Middle frontal gyrus (tissue), 1 donor: ENCODE measurements around the gene FOXP1.
"Not testable (repeated sequence)": the region's sequence is repeated elsewhere in the genome, so short reads cannot be mapped to it uniquely, and the experiment has no call there.

ENCODE experiments used
- DNase-seq: peaks from one replicate; pipeline ENCODE4 v3.0.0-alpha.2; 2015; ENCODE audit warnings: low spot score; ENCODE audit errors: extremely low spot score

Gene FOXP1

DNA sequence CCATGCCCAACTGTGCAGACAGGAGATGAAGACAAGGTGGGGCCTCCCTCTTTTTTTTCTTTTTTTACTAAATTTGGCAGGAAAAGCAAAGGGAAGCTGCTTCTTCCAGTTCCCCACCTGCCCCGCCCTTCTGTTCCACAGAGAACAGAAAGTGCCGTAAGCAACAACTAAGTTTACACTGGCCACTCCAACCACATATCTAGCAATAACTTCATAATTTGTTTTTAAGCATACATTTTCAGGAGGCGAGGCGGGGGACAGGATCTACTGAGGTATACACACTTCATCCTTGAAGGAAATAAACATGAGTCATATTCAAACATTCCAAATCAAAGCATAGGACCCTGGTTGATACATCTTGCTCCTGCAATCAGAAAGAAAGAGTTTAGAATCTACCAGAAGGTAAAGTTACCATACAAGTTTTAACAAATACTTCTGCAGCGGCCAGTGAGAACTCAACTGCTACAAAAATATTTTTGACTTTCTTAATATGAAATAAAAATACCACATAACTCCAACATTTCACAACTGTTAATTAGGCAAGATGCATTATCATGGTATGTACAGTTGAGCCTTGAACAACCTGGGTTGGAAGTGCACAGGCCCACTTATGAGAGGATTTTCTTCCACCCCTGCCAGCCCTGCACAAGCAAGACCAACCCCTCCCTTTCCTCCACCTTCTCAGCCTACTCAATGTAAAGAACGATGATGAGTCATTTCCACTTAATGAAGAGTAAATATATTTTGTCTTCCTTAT is 50.7 kb downstream of the FOXP1 start:
- no peak for DNase-seq

DNA sequence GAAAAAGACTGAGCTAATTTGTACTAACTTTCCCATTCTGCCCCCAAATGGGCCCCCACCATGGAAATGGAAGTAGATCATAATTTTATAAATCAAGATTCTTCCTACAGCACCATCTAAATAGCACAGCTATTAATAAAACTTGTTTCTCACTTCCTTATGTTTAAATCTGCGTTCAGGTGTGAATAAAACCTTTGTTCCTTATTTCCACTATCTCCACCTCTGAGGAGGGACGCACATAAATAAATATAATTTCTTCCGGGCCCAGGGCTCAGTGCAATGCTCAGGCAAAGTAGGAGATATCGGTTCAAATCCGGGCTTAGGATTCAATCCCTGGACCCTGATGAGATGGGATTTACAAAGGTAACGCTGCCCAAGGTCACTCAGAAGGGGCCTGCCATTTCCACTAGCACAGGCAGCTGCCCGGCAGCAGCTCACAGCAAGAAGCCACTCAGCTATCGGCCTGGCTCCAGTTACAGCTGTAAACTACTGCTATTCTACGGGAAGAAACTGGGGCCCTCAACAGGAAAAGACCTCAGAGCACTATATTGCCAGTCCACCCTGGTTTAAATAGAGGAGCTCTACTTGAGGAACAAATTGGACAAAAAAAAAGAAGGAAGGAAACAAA is 52.5 kb downstream of the FOXP1 start:
- no peak for DNase-seq

DNA sequence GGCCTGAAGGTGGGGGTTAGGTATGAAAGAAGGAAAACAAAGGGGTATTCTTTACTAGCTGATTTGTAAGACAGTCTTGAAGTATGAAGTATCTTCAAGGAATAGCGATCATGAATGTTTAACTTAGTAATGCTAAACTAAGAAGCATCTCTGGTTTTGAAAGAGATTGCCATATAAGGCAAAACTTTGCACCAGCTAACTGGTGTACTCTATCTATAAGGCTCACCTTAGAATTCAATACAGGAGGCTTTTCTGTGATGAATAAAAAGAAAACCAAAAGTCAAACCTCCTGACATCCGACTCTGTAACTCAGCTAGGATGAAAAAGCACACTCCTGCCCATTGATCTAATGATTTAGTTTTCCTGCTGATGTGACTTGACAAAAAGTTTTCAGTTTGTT is 54.7 kb downstream of the FOXP1 start:
- no peak for DNase-seq

DNA sequence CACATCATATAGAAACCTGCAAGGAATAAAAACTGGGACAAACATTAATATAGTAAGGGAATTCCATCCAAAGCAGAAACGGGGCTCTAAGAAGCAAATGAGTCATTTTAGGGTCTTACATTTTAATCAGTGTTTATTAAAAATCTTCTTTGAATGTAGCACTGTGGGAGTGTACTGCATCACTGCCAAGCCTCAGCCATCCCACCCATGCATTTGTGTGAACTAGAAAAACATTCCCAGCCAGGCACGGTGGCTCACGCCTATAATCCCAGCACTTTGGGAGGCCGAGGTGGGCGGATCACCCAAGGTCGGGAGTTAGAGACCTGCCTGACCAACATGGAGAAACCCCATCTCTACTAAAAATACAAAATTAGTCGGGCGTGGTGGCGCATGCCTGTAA is 57.1 kb downstream of the FOXP1 start:
- not testable (repeated sequence) for DNase-seq

DNA sequence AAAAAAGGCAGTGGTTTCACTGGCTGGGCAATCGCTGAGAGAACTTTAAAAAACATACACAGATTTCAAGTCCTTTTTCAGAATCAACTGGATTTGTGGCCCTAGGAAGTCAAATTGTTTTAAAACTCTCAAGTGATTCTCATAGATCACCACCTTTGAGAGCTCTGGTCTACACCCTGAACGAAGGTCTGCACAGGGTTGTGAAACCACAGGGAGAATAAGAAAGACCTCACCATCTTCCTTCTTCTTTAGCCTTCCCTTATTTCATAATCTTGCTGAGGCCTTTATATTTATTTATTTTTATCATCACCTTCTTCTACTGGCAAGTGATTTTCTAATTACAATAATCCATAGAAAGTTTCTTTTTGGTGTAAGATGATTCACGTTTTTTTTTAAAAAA is 58.1 kb downstream of the FOXP1 start:
- DNase-seq: no peak

DNA sequence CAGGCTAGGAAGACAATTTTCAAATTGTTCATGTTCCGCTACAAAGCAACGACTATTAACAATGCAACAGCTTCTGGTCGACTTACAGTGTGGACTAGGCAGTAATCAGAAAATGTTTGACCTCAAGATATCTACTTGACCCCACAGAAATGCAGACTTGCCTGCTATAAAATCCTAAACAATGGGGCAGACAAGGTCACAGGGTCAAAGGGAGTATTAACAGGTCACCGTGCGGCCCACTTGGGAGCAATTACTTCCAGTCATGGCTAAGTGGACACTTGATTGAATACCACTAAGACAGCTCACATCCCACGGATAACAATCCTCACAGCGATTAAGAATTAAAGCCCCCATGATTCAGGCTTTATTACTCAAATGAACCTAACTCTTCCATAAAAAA is 58.9 kb downstream of the FOXP1 start:
- DNase-seq: no peak

DNA sequence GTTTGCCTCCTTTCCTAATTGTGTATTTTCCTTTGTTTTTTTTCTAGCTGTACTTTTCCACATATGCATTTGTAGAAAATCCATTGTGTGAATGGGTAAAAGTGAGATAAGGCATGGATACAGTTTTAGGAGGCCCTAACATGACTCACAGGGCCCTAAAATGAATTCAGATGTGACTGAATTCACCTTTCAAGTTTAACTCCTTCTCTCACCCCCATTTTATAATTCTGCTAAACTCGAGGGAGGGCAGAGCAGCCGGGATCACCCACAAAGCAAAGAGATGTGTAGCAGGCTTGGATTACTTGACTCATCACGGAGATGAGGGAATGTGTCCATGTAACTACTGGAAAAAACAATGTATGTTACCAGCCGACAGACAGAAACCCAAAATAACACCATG is 59.9 kb downstream of the FOXP1 start:
- no peak for DNase-seq

DNA sequence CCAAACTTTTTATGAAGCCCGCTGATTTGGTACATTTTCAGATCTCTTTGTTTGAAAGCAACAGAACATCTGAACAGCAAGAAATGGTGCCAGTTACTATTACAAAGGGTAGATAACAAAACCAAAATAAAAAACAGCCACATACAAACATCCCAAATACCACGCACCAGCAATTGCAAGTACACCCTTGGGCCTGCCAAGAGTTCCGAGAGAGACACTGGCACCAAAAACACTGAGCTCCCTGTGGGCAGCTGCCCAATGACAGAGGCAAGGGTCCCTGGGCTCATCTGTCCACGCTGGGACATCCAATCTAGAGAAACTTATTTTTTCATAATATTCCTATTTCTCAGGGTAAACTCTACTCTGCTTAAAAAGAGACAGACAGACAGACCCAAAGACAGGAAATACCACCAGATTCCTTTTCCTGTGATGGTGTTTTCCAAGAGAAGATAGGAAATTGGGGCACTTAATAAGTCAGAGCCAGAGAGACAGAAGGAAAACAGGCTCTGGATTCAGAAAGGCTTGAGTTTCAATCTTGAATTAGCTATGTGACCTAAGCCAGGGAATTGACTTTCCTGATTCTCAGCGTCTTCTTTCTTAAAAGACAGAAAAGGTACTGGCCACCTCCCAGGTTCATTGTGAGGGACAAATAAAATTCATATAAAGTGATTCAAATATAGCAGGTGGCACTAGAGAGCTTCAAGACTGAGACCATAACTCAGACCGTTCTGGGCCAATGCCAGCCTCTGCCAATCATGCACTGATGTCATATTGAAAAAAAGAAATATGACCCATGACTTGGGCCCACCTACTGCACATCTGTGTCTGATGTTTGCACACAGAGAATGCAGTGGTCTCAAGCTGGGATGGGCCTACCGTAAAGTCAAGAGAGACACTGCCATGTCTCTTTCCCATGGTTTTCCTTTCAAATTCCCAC is 61.3 kb downstream of the FOXP1 start:
- DNase-seq: no peak

DNA sequence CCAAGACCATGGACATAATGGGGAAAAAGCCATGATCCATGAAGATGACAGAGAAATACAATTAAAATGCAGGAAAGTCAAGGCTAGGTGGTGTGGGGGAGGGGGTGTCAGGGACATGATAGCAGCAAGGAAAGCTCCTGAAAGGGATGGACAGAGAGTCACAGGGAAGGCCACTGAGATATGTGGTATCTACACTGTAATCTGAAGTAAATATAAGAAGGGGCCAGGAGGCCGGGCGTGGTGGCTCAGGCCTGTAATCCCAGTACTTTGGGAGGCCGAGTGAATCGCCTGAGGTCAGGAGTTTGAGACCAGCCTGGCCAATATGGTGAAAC is 62.5 kb downstream of the FOXP1 start:
- DNase-seq: no peak

DNA sequence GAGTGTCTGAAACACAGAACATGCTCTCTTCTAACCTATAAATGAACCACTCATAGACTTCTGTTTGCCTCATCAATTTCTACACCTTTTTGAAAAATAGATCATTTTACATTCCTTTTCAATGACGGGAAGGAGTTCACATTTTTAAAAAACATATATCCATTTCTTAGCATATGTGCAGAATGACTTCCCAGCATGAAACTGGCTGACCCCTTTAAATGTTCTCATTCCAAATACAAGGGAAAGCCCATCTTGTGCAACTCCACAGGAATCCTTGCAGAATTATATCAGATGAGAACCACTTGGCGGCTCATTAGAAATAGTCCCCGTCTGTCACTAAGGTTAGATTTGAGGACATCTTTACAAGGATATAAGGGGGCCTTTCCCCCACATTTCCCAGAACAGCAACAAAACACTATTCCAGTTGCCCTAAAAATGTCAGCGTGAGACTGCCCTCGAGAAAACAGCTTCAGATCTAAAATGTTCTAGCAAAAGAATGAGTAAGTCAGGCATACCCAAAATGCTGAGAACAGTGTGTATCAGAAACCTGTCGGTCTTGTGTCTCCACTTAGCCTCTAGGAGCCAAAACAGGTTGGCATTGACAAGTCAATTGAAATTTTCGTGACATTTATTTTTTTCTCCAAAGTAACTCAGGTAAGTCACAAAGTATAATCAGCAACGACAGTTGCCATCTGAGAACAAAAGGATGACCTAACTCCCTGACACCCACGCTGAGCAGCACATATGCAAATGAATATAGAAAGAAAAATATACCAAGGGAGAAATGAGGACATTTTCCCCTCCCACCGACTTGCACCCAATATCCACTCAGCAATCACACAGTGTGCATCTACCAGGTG is 63.1 kb downstream of the FOXP1 start:
- no peak for DNase-seq

DNA sequence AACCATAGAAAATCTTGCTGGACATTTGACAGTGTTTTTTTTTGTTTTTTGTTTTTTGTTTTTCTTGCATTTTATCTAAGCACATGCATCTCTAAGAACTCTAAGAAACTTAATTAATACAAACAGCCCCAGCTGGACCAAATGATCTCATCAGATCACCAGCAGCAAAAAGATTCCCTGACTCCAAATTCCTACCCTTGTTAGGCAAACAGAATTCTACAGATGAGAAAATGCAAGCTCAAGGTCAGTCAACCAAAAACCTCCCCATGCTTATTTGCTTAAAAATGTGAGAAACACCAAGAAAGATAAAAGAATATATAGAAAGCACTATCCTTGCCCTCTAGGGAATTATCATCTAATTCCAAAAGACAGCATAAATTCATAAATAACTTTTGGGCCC is 65.4 kb downstream of the FOXP1 start:
- DNase-seq: no peak

DNA sequence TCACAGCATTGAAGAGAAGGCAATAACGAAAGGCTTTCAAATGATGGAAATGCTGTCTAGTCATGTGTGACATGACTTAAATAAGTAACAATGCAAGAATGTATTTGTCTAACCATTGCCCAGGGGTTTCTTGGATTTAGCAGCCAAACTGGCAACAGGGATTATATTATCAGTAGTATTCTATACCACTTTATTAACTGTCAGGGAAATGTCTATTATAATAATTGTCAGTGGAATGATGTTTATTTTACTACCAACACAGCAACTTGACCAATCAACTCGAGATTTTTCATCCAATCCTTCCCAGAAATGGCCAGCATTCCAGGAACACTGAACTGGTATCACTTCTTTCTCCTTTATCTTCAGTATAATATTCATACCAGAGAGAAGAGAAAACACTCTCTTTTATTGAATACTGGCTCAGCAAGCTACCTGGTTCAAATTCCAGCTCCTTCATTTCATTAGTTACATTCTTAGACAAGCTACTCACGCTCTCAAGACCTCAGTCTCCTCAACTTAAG is 66.2 kb downstream of the FOXP1 start:
- no peak for DNase-seq

DNA sequence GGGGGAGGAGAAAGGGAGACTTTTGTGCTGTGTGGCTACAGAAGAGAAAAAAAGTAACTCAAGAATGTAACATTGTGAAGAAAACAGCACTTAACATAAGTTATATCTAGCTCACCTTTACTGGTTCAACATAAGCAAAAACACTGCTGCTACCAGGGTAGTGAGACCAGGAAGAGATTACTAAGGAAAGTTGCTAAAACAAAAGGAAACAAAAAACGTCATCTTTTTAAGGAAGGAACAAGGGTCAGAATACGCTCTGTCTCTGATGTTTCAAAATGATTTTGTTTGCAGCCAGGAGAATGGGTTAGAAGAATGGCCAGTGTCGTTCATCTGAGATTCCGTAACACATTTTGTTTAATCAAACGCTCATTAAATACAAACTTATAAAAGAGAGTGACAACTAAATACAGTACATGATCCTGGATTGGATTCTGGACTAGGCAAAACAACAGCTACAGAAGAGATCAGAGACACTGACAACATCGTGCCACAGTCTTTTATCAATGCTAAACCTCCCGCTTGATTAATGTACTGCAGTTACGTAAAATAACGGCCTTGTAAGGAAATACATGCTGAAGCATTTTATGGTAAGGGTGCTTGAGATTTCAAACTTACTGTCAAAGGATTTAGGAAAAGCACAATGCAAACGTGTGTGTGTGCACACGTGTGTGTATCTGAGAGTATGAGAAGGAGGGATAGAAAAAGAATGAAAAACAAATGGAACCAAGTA is 67.7 kb downstream of the FOXP1 start:
- DNase-seq: no peak

DNA sequence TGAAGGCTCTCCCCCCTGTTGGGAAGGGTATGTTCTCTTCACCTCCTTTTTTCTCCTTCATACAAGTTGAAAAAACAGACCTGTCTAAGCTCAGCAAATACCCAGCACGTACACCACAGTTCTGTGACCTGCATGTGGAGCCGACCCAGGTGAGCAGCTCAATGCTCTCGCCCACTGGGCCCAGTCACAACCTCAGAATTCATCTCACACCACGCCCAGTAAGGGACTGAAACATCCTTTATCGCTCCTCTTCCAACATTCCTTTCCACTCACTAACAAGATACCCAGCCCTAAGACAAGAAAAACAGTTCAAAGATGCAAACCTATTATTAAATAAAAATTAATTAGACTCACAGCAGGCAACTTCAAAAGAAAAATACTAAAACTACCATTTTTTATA is 68.9 kb downstream of the FOXP1 start:
- no peak for DNase-seq

DNA sequence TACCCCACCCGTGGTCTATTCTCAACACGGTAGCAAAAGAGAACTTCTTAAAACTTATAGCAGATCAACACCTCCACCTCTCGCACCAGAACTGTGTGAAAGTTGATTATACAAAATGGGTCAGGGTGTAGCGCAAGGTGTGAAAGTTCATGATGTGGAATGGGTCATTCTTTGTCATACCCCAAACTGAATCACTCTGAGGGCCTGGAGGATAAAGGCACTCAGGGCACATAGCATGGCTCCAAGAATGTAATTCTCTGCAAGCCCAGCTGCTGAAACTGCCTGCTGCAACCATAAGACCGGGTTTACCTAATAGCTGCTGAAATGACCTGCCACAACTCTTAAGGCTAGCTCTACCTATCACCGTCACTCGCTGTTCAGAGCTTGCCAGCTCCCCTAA is 70.0 kb downstream of the FOXP1 start:
- no peak for DNase-seq

DNA sequence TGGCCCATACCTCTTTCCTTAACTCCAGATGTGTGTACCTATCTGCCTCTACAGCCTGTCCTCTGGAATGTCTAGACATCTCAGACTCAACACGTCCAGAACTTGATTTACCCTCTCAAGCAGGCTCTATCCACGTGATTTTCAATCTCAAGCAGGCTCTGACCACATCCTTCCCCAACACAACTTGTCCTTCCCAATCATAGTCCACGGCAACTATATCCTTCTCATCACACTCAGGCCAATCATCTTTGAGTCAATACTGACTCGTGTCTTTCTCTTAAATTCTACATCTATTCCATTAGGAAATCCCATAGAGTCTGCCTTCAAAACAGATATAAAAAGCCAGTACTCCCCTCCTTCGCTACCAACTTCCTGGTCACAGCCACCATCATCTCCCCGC is 70.4 kb downstream of the FOXP1 start:
- no peak for DNase-seq

DNA sequence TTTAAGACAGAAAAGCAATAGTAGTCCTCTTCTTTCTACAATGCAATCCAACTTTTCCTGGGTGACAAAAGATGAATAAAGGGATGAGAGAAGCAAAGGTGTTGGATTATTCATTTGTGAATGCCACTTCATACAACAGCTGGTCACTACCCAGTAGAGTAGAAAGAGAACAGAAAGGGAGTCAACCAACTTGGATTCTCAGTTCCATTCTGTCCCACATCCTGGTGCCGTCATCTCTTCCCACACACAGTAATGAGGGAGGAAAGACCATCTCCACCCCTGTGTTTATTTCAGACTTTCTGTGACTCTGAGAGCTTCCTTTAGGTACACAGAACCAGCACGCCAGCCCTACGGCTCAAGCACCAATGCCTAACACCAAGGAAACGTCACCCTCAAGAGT is 71.0 kb downstream of the FOXP1 start:
- DNase-seq: no peak

DNA sequence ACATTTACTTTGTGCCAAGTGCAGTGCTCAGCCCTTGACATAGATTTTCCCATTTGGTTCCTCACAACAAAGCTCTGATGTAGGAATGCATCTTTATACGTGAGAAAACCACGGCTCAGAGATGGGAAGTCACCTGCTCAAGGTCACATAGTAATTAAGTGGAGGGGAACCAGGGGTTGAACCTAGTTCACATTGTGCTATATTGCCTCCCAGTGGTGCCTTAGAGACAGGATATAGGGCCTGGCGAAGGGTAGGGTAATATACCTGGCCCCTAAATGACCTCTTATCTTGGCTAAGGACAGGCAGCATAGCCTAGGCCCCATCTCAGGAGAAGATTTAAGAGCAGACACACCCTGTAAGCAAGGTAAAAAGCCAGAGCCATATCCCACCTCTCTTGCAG is 71.5 kb downstream of the FOXP1 start:
- DNase-seq: no peak

DNA sequence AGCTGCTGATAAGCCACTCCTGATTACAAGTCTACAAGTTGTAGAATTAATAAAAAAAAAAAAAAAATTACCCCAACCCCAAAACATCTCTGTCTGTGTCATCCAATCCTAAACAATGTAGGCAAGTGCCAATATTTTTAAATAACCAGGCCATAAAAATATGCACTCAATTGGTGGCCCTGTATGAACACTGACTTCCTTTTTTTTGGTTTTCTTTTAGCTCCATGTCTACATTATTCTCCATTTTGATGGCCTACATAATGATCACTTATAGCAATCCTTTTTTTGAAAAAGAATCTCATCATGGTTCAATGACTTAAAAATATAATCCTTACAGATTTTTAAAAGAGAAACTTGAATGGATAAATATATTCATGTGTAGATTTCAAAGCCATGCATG is 72.1 kb downstream of the FOXP1 start:
- no peak for DNase-seq

DNA sequence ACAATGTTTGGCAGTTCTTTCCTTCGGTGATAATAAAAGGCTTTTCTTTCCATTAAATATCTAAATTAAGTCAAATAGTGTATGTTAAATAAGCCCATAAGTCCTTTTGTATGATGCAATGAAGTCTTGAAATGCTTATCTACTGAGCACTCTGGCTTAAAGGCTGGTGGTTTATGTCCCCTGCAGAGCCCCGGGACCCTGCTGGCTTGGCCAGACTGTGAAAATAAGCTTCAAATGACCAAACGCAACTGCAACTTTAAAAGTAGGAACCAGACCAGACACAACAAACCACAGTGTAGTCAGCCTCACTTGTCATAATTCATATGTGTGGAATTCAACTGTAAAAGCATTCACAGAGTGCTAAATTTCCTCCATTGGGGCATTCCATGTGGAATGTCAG is 72.5 kb downstream of the FOXP1 start:
- DNase-seq: no peak

DNA sequence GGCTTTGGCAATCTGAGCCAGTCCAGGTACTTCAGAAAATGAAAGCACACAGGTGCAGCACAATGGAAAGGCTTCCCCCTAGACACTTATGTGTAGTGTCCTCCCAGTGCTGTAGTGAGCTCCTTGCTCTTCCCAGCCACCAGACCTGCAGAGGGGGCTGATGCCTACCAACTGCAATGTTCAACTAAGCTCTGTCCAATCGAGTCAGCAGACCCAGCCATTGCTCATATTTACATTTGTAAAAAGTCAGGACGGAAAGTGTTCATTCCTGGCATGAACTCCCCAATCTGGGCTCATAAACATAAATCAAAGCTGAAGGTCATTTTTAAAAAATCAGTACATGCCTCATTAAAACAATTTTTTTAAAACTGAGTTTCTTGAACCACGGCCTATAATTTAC is 73.0 kb downstream of the FOXP1 start:
- DNase-seq: no peak
